Keratinocyte (primary cell): Measurements from ENCODE around the gene ENTREP1. TPM values are rescaled to one million over a fixed set of nuclear protein-coding genes. Genes with fewer than 3 reads are reported as not detected.
A peak's percentile ranks its signal among the peaks of the same experiment; 100 is the strongest.
"Not testable (repeated sequence)": the region's sequence is repeated elsewhere in the genome, so short reads cannot be mapped to it uniquely, and the experiment has no call there.

ENCODE experiments used
- DNase-seq: peaks from one replicate; pipeline ENCODE4 v3.0.0-alpha.2; 2011; ENCODE audit warnings: low read depth, missing footprints, low spot score
- FAIRE-seq: peaks from 2 replicates; lab custom pipeline; 2011; peaks lifted over from hg19 to GRCh38; lab: Jason Lieb, UNC
- H2AFZ ChIP-seq: 2 replicates; pipeline ENCODE4 v1.6.0; 2012; ENCODE audit warnings: low read length, control low read depth, inconsistent platforms; ENCODE audit not compliant: control insufficient read depth
- H3K27ac ChIP-seq: 2 replicates; pipeline ENCODE4 v1.5.1; 2011; ENCODE audit warnings: low read length; ENCODE audit not compliant: control insufficient read depth, insufficient read depth
- H3K27me3 ChIP-seq: 3 replicates; pipeline ENCODE4 v1.6.0; 2011; ENCODE audit warnings: low read length; ENCODE audit not compliant: control insufficient read depth, insufficient read depth; ENCODE audit errors: extremely low read depth
- H3K36me3 ChIP-seq, 2 experiments: 2 replicates in 1 of 2; 3 replicates in 1 of 2; pipeline ENCODE4 v1.5.1; 2011; ENCODE audit warnings: low read length in 2 of 2, mild to moderate bottlenecking in 1 of 2; ENCODE audit not compliant: control insufficient read depth in 2 of 2, insufficient read depth in 2 of 2; ENCODE audit errors: extremely low read depth in 1 of 2
- H3K4me1 ChIP-seq: 3 replicates; pipeline ENCODE4 v1.5.1; 2011; ENCODE audit warnings: low read length; ENCODE audit not compliant: control insufficient read depth, insufficient read depth; ENCODE audit errors: extremely low read depth
- H3K4me2 ChIP-seq: 3 replicates; pipeline ENCODE4 v1.6.0; 2011; ENCODE audit warnings: low read depth, low read length; ENCODE audit not compliant: control insufficient read depth, insufficient read depth; ENCODE audit errors: extremely low read depth
- H3K4me3 ChIP-seq, 3 experiments: fragments of 200-600 bp in 1 of 3; sonication (generic) in 1 of 3; 2 replicates in 2 of 3; 3 replicates in 1 of 3; pipeline ENCODE4 v1.5.1; 2011 to 2016; ENCODE audit warnings: low read length in 3 of 3, mild to moderate bottlenecking in 3 of 3, control low read depth in 2 of 3, inconsistent platforms in 1 of 3, low read depth in 1 of 3, mixed read lengths in 1 of 3, mixed run types in 1 of 3, moderate library complexity in 1 of 3; ENCODE audit not compliant: control insufficient read depth in 2 of 3, insufficient read depth in 2 of 3; ENCODE audit errors: extremely low read depth in 1 of 3
- H3K79me2 ChIP-seq: 2 replicates; pipeline ENCODE4 v1.6.0; 2012; ENCODE audit warnings: low read length; ENCODE audit not compliant: control insufficient read depth, insufficient read depth
- H3K9ac ChIP-seq: 3 replicates; pipeline ENCODE4 v1.6.0; 2011; ENCODE audit warnings: low read length; ENCODE audit not compliant: control insufficient read depth, insufficient read depth; ENCODE audit errors: extremely low read depth
- H3K9me1 ChIP-seq: 3 replicates; pipeline ENCODE4 v1.6.0; 2011; ENCODE audit warnings: low read length; ENCODE audit not compliant: control insufficient read depth, insufficient read depth; ENCODE audit errors: extremely low read depth
- H3K9me3 ChIP-seq: 2 replicates; pipeline ENCODE4 v1.5.1; 2012; ENCODE audit warnings: low read depth, low read length; ENCODE audit not compliant: control insufficient read depth
- H4K20me1 ChIP-seq: 3 replicates; pipeline ENCODE4 v1.6.0; 2011; ENCODE audit warnings: low read length; ENCODE audit not compliant: control insufficient read depth, insufficient read depth; ENCODE audit errors: extremely low read depth
- CTCF ChIP-seq, 3 experiments: IDR thresholded peaks in 1 of 3; conservative IDR thresholded peaks in 1 of 3; optimal IDR thresholded peaks in 1 of 3; 2 replicates in 2 of 3; 3 replicates in 1 of 3; pipeline versions ENCODE3 to v1.5.1; 2011; ENCODE audit warnings: low read length in 3 of 3, mild to moderate bottlenecking in 3 of 3, moderate library complexity in 2 of 3, control low read depth in 1 of 3, inconsistent platforms in 1 of 3; ENCODE audit not compliant: insufficient read depth in 2 of 3; ENCODE audit errors: extremely low read depth in 1 of 3
- EZH2 ChIP-seq: IDR thresholded peaks from one replicate; pipeline ENCODE4 v1.6.1; 2012; ENCODE audit warnings: inconsistent platforms, mild to moderate bottlenecking, low read length, moderate library complexity
- dilution Hi-C: fragments of 300-500 bp; cut with MboI; formaldehyde crosslinking; loops from one replicate; pipeline ENCODE4 v1.7.0; 2020; ENCODE audit warnings: low sequenced_read_pairs; ENCODE audit not compliant: extremely low pct_ligation_motif_present
- polyA plus RNA-seq, 5 experiments: library from polyadenylated mRNA; depleted of rRNA in 3 of 5; stranded (reverse) in 3 of 5; stranded (forward) in 1 of 5; unstranded in 1 of 5; fragments of >200 nt; gene quantifications; 1 replicate in 1 of 5; 2 replicates in 3 of 5; 3 replicates in 1 of 5; pipeline versions ENCODE4 v1.2.1 to v1.2.3, GENCODE V29; 2011 to 2012; ENCODE audit warnings: missing spikeins in 2 of 5, low read depth in 1 of 5, low replicate concordance in 1 of 5

ENTREP1 gene
- polyA plus RNA-seq, 1 donor (not counting 4 experiments of a cell fraction or from before 2014, with no cell fraction given) = 0.52 TPM

GRCh38 chr9:69397384-69398214 lies 72.6 kb downstream of the ENTREP1 start:
- H3K27me3 ChIP-seq = peaks cover 3% of the 10 kb centered on the region
- H3K9ac ChIP-seq = no peak overlapping the region
- H3K79me2 ChIP-seq = no peaks in the 10 kb centered on the region
- dilution Hi-C loops = no loop called here
- DNase-seq (no peak), FAIRE-seq (peak; percentile 49)
- no peaks in the 10 kb centered on the region for H4K20me1 ChIP-seq
- H3K4me3 ChIP-seq = no peak overlapping the region
- no peaks in the 10 kb centered on the region for H3K9me3 ChIP-seq
- H2AFZ ChIP-seq = no peak overlapping the region
- peaks cover 8% of the 10 kb centered on the region for H3K4me1 ChIP-seq
- H3K36me3 ChIP-seq = no peaks in the 10 kb centered on the region
- no peak overlapping the region for H3K27ac ChIP-seq
- H3K4me2 ChIP-seq = peak overlapping the region; percentile 17
- TF ChIP-seq EZH2 (no peak), CTCF (optimal IDR thresholded peaks at IDR 0.05 in 1 of 3, IDR thresholded peaks at IDR 0.05 in 1 of 3, conservative IDR thresholded peaks at IDR 0.05 in 1 of 3; ENCODE audit: extremely low read depth in 1 of 3, insufficient read depth in 2 of 3, low read length in 3 of 3) (no peak)
- H3K9me1 ChIP-seq = no peaks in the 10 kb centered on the region

GRCh38 chr9:69400470-69400869 lies 75.5 kb downstream of the ENTREP1 start:
- H3K27ac ChIP-seq = no peak overlapping the region
- H3K9me3 ChIP-seq = no peaks in the 10 kb centered on the region
- no peak for DNase-seq
- no peak overlapping the region for H3K4me3 ChIP-seq
- no peak for TF ChIP-seq EZH2
- no peak for TF ChIP-seq CTCF (optimal IDR thresholded peaks at IDR 0.05 in 1 of 3, IDR thresholded peaks at IDR 0.05 in 1 of 3, conservative IDR thresholded peaks at IDR 0.05 in 1 of 3; ENCODE audit: extremely low read depth in 1 of 3, insufficient read depth in 2 of 3, low read length in 3 of 3)
- H3K4me1 ChIP-seq = peaks cover 8% of the 10 kb centered on the region
- H3K9ac ChIP-seq = no peak overlapping the region
- no peaks in the 10 kb centered on the region for H3K79me2 ChIP-seq
- H4K20me1 ChIP-seq = no peaks in the 10 kb centered on the region
- no peak overlapping the region for H3K4me2 ChIP-seq
- dilution Hi-C loops = no loop called here
- no peaks in the 10 kb centered on the region for H3K9me1 ChIP-seq
- H3K36me3 ChIP-seq = no peaks in the 10 kb centered on the region
- no peak overlapping the region for H2AFZ ChIP-seq
- peaks cover 3% of the 10 kb centered on the region for H3K27me3 ChIP-seq
- no peak for FAIRE-seq

- FAIRE-seq, H2AFZ ChIP-seq, H3K27me3 ChIP-seq, H3K9ac ChIP-seq, H4K20me1 ChIP-seq, H3K4me2 ChIP-seq, H3K79me2 ChIP-seq, dilution Hi-C loops, H3K9me3 ChIP-seq, H3K27ac ChIP-seq, H3K4me1 ChIP-seq, H3K36me3 ChIP-seq, H3K4me3 ChIP-seq, DNase-seq, H3K9me1 ChIP-seq: not testable (repeated sequence)
Observed at GRCh38 chr9:69409936-69410335, 84.9 kb downstream of the ENTREP1 start.
